ENCODE results near the gene ACY1. TPM values are rescaled to one million over a fixed set of nuclear protein-coding genes. Genes with fewer than 3 reads are reported as not detected.
A peak's percentile ranks its signal among the peaks of the same experiment; 100 is the strongest.

The ACY1 gene
- total and polyA plus RNA-seq, 2 of the 13 experiments (the other 11 are each of a cell fraction or from before 2014, with no cell fraction given) = 113 to 162 TPM

- TF ChIP-seq ZBTB4 (CRISPR knock-in tag; IDR thresholded peaks at IDR 0.05; ENCODE audit: borderline replicate concordance) (no peak), PRMT3 (CRISPR knock-in tag; IDR thresholded peaks at IDR 0.05; ENCODE audit: borderline replicate concordance, low read depth) (no peak), SALL2 (CRISPR knock-in tag; IDR thresholded peaks at IDR 0.05) (no peak), RFX5 (IDR thresholded peaks at IDR 0.05; ENCODE audit: low read depth, low read length) (no peak), ZNF639 (CRISPR knock-in tag; conservative IDR thresholded peaks at IDR 0.05) (no peak), GLMP (CRISPR knock-in tag; IDR thresholded peaks at IDR 0.05; ENCODE audit: borderline replicate concordance) (no peak), ZMYM3 (CRISPR knock-in tag; IDR thresholded peaks at IDR 0.05) (peak; percentile 62), SNAPC2 (CRISPR knock-in tag; IDR thresholded peaks at IDR 0.05) (no peak), HOXA7 (CRISPR knock-in tag; IDR thresholded peaks at IDR 0.05) (no peak), SP5 (CRISPR knock-in tag; IDR thresholded peaks at IDR 0.05; ENCODE audit: borderline replicate concordance, low read depth) (peak; percentile 62; the same call in 1 of the 2 replicates), ZNF557 (CRISPR knock-in tag; IDR thresholded peaks at IDR 0.05) (no peak), ZBTB33 (CRISPR knock-in tag; IDR thresholded peaks at IDR 0.05) (peak; percentile 85), GRHL1 (CRISPR knock-in tag; conservative IDR thresholded peaks at IDR 0.05) (no peak), ZNF256 (CRISPR knock-in tag; conservative IDR thresholded peaks at IDR 0.05) (no peak), TBL1XR1 (IDR thresholded peaks at IDR 0.05; ENCODE audit: borderline replicate concordance, low read length, partially characterized antibody) (peak; percentile 44), EEA1 (CRISPR knock-in tag; IDR thresholded peaks at IDR 0.05; ENCODE audit: borderline replicate concordance) (no peak), ZBTB7B (CRISPR knock-in tag; IDR thresholded peaks at IDR 0.05) (peak; percentile 81), ZSCAN29 (CRISPR knock-in tag; conservative IDR thresholded peaks at IDR 0.05) (no peak), AGO1 (IDR thresholded peaks at IDR 0.05; ENCODE audit: low read depth, low read length, poor library complexity, severe bottlenecking) (peak; percentile 19), IKZF4 (CRISPR knock-in tag; IDR thresholded peaks at IDR 0.05; ENCODE audit: borderline replicate concordance, low read depth, not compliant biosample characterization) (no peak), MTA3 (CRISPR knock-in tag; IDR thresholded peaks at IDR 0.05) (no peak)
Measured at GRCh38 chr3:51982352-51982837, 940 bp upstream of the ACY1 start (continued).

All from HepG2 (cell line).